ENCODE measurements around the gene FGF12.

Gene FGF12

GRCh38 chr3:192255839-192256238 lies 471.5 kb downstream of the FGF12 start:
- no peak for TF ChIP-seq CTCF (IDR thresholded peaks at IDR 0.05; ENCODE audit: extremely low read depth, insufficient read depth, missing control alignments)
- in situ Hi-C loops (cut with MboI; ENCODE audit: low pct_unique_long_range_greater_than_20kb, low sequenced_read_pairs, unreplicated experiment), result no loop called here
- DNase-seq (ENCODE audit: low spot score), result no peak

GRCh38 chr3:192253138-192253887 lies 474.0 kb downstream of the FGF12 start:
- no peak for TF ChIP-seq CTCF (IDR thresholded peaks at IDR 0.05; ENCODE audit: extremely low read depth, insufficient read depth, missing control alignments)
- in situ Hi-C loops (cut with MboI; ENCODE audit: low pct_unique_long_range_greater_than_20kb, low sequenced_read_pairs, unreplicated experiment), result no loop called here
- no peak for DNase-seq (ENCODE audit: low spot score)

- no peak for DNase-seq (ENCODE audit: low spot score)
- TF ChIP-seq CTCF (IDR thresholded peaks at IDR 0.05; ENCODE audit: extremely low read depth, insufficient read depth, missing control alignments), result no peak
- in situ Hi-C loops (cut with MboI; ENCODE audit: low pct_unique_long_range_greater_than_20kb, low sequenced_read_pairs, unreplicated experiment), result no loop called here
Observed at GRCh38 chr3:192249516-192249915, 477.8 kb downstream of the FGF12 start.

- DNase-seq (ENCODE audit: low spot score), result no peak
- in situ Hi-C loops (cut with MboI; ENCODE audit: low pct_unique_long_range_greater_than_20kb, low sequenced_read_pairs, unreplicated experiment), result no loop called here
- no peak for TF ChIP-seq CTCF (IDR thresholded peaks at IDR 0.05; ENCODE audit: extremely low read depth, insufficient read depth, missing control alignments)
Observed at GRCh38 chr3:192246847-192247559, 480.3 kb downstream of the FGF12 start.

- no peak for TF ChIP-seq CTCF (IDR thresholded peaks at IDR 0.05; ENCODE audit: extremely low read depth, insufficient read depth, missing control alignments)
- DNase-seq (ENCODE audit: low spot score), result no peak
- in situ Hi-C loops (cut with MboI; ENCODE audit: low pct_unique_long_range_greater_than_20kb, low sequenced_read_pairs, unreplicated experiment), result no loop called here
Observed at GRCh38 chr3:192244591-192244990, 482.8 kb downstream of the FGF12 start.

- DNase-seq (ENCODE audit: low spot score), result no peak
- TF ChIP-seq CTCF (IDR thresholded peaks at IDR 0.05; ENCODE audit: extremely low read depth, insufficient read depth, missing control alignments), result no peak
- in situ Hi-C loops (cut with MboI; ENCODE audit: low pct_unique_long_range_greater_than_20kb, low sequenced_read_pairs, unreplicated experiment), result no loop called here
Observed at GRCh38 chr3:192239956-192240355, 487.4 kb downstream of the FGF12 start.

Data from GM13977 (cell line).